Measurements from ENCODE around the gene DNAJB2. TPM values are rescaled to one million over a fixed set of nuclear protein-coding genes. Genes with fewer than 3 reads are reported as not detected.
A peak's percentile ranks its signal among the peaks of the same experiment; 100 is the strongest.

Gene DNAJB2
- total RNA-seq, result 40.8 and 45.3 TPM in 2 replicates

GRCh38 chr2:219279151-219279915, at the start of gene DNAJB2:
DNAJB2 (plus strand) TSS chr2:219279366; CDS start chr2:219279834, 468 bp downstream.
- H3K36me3 Mint-ChIP-seq (ENCODE audit: low read depth), result peaks cover 22% of the 10 kb centered on the region
- H3K4me1 Mint-ChIP-seq (ENCODE audit: low read depth), result peaks cover 45% of the 10 kb centered on the region

GRCh38 chr2:219230059-219230540, 49.1 kb upstream of the DNAJB2 start:
- peak overlapping the region; percentile 99 for H3K27ac Mint-ChIP-seq
- peak; percentile 46 for DNase-seq (ENCODE audit: low spot score)
- intact Hi-C loops (cut with micrococcal nuclease), result no loop called here
- H3K36me3 Mint-ChIP-seq (ENCODE audit: low read depth), result peaks cover 40% of the 10 kb centered on the region
- H3K4me1 Mint-ChIP-seq (ENCODE audit: low read depth), result peaks cover 51% of the 10 kb centered on the region
- H3K9me3 Mint-ChIP-seq, result no peaks in the 10 kb centered on the region
- H3K27me3 Mint-ChIP-seq (ENCODE audit: insufficient read depth), result no peaks in the 10 kb centered on the region
- peak overlapping the region; percentile 97 for H3K4me3 Mint-ChIP-seq

More at GRCh38 chr2:219279151-219279915, at the start of gene DNAJB2:
- intact Hi-C loops (cut with micrococcal nuclease), result loop anchor here (1.0 to 2.0 kb wide), 14 partner anchors 15 to 883 kb away; partner anchors contain the start of genes ANKZF1, ATG9A, CHPF and DNPEP
- H3K27ac Mint-ChIP-seq, result peak within 1 kb of the TSS; percentile 99
- no peaks in the 10 kb centered on the region for H3K9me3 Mint-ChIP-seq
- DNase-seq (ENCODE audit: low spot score), result peak; percentile 99
- no peaks in the 10 kb centered on the region for H3K27me3 Mint-ChIP-seq (ENCODE audit: insufficient read depth)
- peak within 1 kb of the TSS; percentile 94 for H3K4me3 Mint-ChIP-seq

- peaks cover 39% of the 10 kb centered on the region for H3K4me1 Mint-ChIP-seq (ENCODE audit: low read depth)
- no peak for DNase-seq (ENCODE audit: low spot score)
- no peaks in the 10 kb centered on the region for H3K9me3 Mint-ChIP-seq
- no peak overlapping the region for H3K27ac Mint-ChIP-seq
- intact Hi-C loops (cut with micrococcal nuclease), result no loop called here
- no peak overlapping the region for H3K4me3 Mint-ChIP-seq
- peaks cover 52% of the 10 kb centered on the region for H3K36me3 Mint-ChIP-seq (ENCODE audit: low read depth)
- no peaks in the 10 kb centered on the region for H3K27me3 Mint-ChIP-seq (ENCODE audit: insufficient read depth)
Observed at GRCh38 chr2:219234331-219234730, 44.8 kb upstream of the DNAJB2 start.

GRCh38 chr2:219243291-219243761, 35.8 kb upstream of the DNAJB2 start:
- H3K9me3 Mint-ChIP-seq, result no peaks in the 10 kb centered on the region

GRCh38 chr2:219244789-219245147, 34.4 kb upstream of the DNAJB2 start:
- Mint-ChIP-seq H3K36me3 (ENCODE audit: low read depth) (peaks cover 16% of the 10 kb centered on the region), H3K27ac (peak overlapping the region; percentile 99), H3K4me1 (ENCODE audit: low read depth) (peaks cover 51% of the 10 kb centered on the region), H3K4me3 (peak overlapping the region; percentile 99), H3K27me3 (ENCODE audit: insufficient read depth) (no peaks in the 10 kb centered on the region), H3K9me3 (no peaks in the 10 kb centered on the region)
- intact Hi-C loops (cut with micrococcal nuclease), result loop anchor here (1.0 to 10.0 kb wide), 9 partner anchors 9 to 530 kb away; partner anchors contain the start of genes ANKZF1, ATG9A, DNAJB2 and NHEJ1
- DNase-seq (ENCODE audit: low spot score), result no peak

More at GRCh38 chr2:219243291-219243761, 35.8 kb upstream of the DNAJB2 start:
- Mint-ChIP-seq H3K36me3 (ENCODE audit: low read depth) (peaks cover 6% of the 10 kb centered on the region), H3K4me3 (peak overlapping the region; percentile 50), H3K4me1 (ENCODE audit: low read depth) (peaks cover 37% of the 10 kb centered on the region), H3K27me3 (ENCODE audit: insufficient read depth) (no peaks in the 10 kb centered on the region), H3K27ac (peak overlapping the region; percentile 52)
- DNase-seq (ENCODE audit: low spot score), result no peak
- intact Hi-C loops (cut with micrococcal nuclease), result loop anchor here (10.0 kb wide), 1 partner anchor 529 kb away; the partner anchor contains the start of gene TTLL4

- Mint-ChIP-seq H3K36me3 (ENCODE audit: low read depth) (peaks cover 21% of the 10 kb centered on the region), H3K4me1 (ENCODE audit: low read depth) (peaks cover 57% of the 10 kb centered on the region), H3K9me3 (no peaks in the 10 kb centered on the region), H3K27me3 (ENCODE audit: insufficient read depth) (no peaks in the 10 kb centered on the region), H3K27ac (peak within 1 kb of the TSS; percentile 99), H3K4me3 (peak within 1 kb of the TSS; percentile 99)
- DNase-seq (ENCODE audit: low spot score), result peak; percentile 89
- intact Hi-C loops (cut with micrococcal nuclease), result loop anchor here (1.0 to 10.0 kb wide), 9 partner anchors 8 to 531 kb away; partner anchors contain the start of genes ANKZF1, ATG9A, DNAJB2 and NHEJ1
Observed at GRCh38 chr2:219245148-219245898, 33.8 kb upstream of the DNAJB2 start, which contains the start of the genes GLB1L and STK16. GLB1L (minus strand) TSS chr2:219245444; CDS start chr2:219243573, 1,871 bp downstream. STK16 (plus strand) TSS chr2:219245479; CDS start chr2:219246000, 521 bp downstream.

DNA sequence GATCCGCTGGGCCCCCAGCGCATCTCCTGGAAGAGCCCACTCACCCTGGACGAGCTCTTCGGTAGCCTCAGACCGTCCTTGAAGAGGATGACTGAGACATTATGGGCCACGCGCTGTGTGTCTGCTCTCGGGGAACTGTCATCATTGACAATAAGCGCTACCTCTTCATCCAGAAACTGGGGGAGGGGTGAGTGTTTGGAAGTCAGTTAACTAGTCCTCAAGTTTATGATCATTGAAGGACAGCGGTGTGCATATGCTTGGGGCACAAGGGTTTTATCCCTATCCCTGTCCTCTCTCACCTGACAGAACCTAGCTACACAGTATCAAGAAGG, 33.3 kb upstream of the DNAJB2 start:
- H3K9me3 Mint-ChIP-seq, result no peaks in the 10 kb centered on the region
- H3K4me3 Mint-ChIP-seq, result peak overlapping the region; percentile 99
- DNase-seq (ENCODE audit: low spot score), result no peak
- H3K36me3 Mint-ChIP-seq (ENCODE audit: low read depth), result peaks cover 26% of the 10 kb centered on the region
- no peaks in the 10 kb centered on the region for H3K27me3 Mint-ChIP-seq (ENCODE audit: insufficient read depth)
- intact Hi-C loops (cut with micrococcal nuclease), result loop anchor here (1.0 to 10.0 kb wide), 9 partner anchors 7 to 531 kb away; partner anchors contain the start of genes ANKZF1, ATG9A, DNAJB2 and NHEJ1
- H3K4me1 Mint-ChIP-seq (ENCODE audit: low read depth), result peaks cover 62% of the 10 kb centered on the region
- peak overlapping the region; percentile 99 for H3K27ac Mint-ChIP-seq

DNA sequence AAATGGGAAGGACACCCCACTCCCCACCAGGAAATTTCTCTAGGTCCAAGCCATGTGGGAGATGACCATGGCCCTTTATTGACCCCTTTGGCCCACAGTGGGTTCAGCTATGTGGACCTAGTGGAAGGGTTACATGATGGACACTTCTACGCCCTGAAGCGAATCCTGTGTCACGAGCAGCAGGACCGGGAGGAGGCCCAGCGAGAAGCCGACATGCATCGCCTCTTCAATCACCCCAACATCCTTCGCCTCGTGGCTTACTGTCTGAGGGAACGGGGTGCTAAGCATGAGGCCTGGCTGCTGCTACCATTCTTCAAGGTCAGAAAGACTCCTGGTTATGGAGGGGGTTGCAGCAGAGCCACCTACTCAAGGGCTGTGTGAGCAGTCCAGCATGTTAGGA, 32.6 kb upstream of the DNAJB2 start:
- Mint-ChIP-seq H3K27ac (peak overlapping the region; percentile 99), H3K9me3 (no peaks in the 10 kb centered on the region), H3K4me1 (ENCODE audit: low read depth) (peaks cover 69% of the 10 kb centered on the region), H3K27me3 (ENCODE audit: insufficient read depth) (no peaks in the 10 kb centered on the region), H3K36me3 (ENCODE audit: low read depth) (peaks cover 28% of the 10 kb centered on the region), H3K4me3 (peak overlapping the region; percentile 99)
- intact Hi-C loops (cut with micrococcal nuclease), result loop anchor here (10.0 kb wide), 1 partner anchor 532 kb away; the partner anchor contains the start of gene TTLL4
- DNase-seq (ENCODE audit: low spot score), result no peak

- Mint-ChIP-seq H3K27ac (peak overlapping the region; percentile 99), H3K9me3 (no peaks in the 10 kb centered on the region), H3K36me3 (ENCODE audit: low read depth) (peaks cover 34% of the 10 kb centered on the region), H3K27me3 (ENCODE audit: insufficient read depth) (no peaks in the 10 kb centered on the region), H3K4me3 (peak overlapping the region; percentile 99), H3K4me1 (ENCODE audit: low read depth) (peaks cover 75% of the 10 kb centered on the region)
- peak; percentile 55 for DNase-seq (ENCODE audit: low spot score)
- intact Hi-C loops (cut with micrococcal nuclease), result loop anchor here (10.0 kb wide), 1 partner anchor 533 kb away; the partner anchor contains the start of gene TTLL4
Observed at GRCh38 chr2:219247678-219248642, 31.2 kb upstream of the DNAJB2 start.

DNA sequence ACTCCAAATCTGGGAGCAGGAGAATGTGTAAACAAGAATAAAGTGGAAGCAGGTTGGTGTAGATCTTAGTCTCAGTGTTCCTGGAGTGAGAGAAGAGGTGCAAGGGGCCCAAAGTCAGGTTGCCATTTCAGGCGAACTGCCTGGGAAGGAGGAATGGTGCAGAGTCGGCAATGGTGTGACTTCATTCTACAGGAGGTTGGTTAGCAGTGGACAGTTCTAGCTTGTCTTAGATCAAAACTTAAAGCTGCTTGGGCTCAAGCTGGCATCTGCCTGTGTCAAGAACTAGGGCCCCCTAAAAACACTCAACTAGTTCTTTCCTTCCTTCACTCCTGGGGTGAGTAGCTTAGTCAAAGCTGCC, 30.3 kb upstream of the DNAJB2 start:
- no peak for DNase-seq (ENCODE audit: low spot score)
- H3K4me1 Mint-ChIP-seq (ENCODE audit: low read depth), result peaks cover 75% of the 10 kb centered on the region
- peak overlapping the region; percentile 93 for H3K4me3 Mint-ChIP-seq
- peaks cover 34% of the 10 kb centered on the region for H3K36me3 Mint-ChIP-seq (ENCODE audit: low read depth)
- H3K9me3 Mint-ChIP-seq, result no peaks in the 10 kb centered on the region
- H3K27me3 Mint-ChIP-seq (ENCODE audit: insufficient read depth), result no peaks in the 10 kb centered on the region
- H3K27ac Mint-ChIP-seq, result peak overlapping the region; percentile 88
- intact Hi-C loops (cut with micrococcal nuclease), result loop anchor here (10.0 kb wide), 1 partner anchor 534 kb away; the partner anchor contains the start of gene TTLL4

- Mint-ChIP-seq H3K4me3 (peak overlapping the region; percentile 93), H3K36me3 (ENCODE audit: low read depth) (peaks cover 34% of the 10 kb centered on the region), H3K27me3 (ENCODE audit: insufficient read depth) (no peaks in the 10 kb centered on the region), H3K27ac (peak overlapping the region; percentile 88), H3K4me1 (ENCODE audit: low read depth) (peaks cover 72% of the 10 kb centered on the region), H3K9me3 (no peaks in the 10 kb centered on the region)
- peak; percentile 44 for DNase-seq (ENCODE audit: low spot score)
- intact Hi-C loops (cut with micrococcal nuclease), result loop anchor here (10.0 kb wide), 1 partner anchor 535 kb away; the partner anchor contains the start of gene TTLL4
Observed at GRCh38 chr2:219249203-219249980, 29.8 kb upstream of the DNAJB2 start.

Data from activated T-helper 1 cell treated with anti-CD3 and anti-CD28 coated beads, Interleukin-12 subunit alpha, Interleukin-12 subunit beta, Interleukin-2, Interleukin-4 antibody, amounts not matched to agents 30 ng/mL and 10 ng/mL and 1 ng/mL, durations not matched to agents 14 hours and 24 hours and 36 hours (primary cell).